ENCODE results near the gene STYXL2.

The STYXL2 gene

DNA sequence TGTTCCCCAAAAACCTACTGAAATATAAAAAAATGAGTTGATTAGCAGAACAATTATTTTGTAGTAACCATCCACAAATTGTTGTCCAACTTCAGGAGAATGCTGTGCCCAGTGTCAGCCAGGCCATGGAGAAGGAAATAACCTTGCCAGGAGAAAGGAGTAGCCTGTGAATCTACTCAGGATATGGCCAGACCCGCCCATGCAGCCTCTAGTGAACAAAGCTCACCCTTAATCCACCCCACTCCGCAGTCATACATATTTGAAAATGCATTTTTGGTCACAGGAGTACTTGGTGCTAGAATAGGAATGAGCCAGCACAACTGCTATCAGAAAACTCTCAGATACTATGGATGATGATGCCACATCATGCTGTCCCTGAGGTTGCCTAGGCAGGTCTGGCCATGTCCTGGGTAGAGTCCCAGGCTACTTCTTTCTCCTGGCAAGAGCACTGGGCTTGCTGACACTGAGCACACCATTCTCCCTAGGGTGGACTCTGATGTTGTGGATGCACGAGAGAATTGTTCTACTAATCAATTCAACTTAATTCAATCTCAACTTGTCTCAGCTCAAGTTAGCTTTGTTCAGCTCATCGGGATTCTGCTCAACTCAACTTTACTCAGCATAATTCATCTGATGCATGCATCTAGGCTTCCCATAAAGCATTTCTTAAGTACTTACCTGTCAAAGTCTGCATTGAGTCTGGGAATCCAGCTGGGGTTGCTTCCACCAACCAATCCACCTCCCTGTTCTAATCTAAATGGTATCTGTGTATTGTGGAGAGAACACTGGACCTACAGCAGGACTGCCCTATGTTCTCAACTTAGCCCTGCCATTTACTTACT, 18.2 kb downstream of the STYXL2 start:
- DNase-seq, result no peak

DNA sequence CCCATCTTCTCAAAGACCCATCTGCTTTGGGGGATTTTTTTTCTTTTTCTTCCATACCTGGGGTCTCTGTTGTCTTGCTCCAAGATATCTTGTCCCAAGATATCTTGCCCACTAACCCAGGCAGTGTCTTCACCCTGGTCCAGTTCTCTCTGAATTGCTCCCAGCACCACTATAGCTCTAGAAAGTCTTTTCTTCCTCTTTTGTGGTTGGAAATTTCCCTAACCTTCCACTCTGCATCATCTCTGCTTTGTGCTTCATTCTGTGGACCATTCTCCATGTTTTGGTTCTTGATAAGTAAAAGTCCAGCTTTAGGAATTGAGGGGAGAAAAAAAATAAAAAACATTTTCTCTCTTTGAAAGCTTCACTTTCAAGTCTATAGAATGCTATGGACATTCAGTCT, 20.9 kb downstream of the STYXL2 start:
- no peak for DNase-seq

DNA sequence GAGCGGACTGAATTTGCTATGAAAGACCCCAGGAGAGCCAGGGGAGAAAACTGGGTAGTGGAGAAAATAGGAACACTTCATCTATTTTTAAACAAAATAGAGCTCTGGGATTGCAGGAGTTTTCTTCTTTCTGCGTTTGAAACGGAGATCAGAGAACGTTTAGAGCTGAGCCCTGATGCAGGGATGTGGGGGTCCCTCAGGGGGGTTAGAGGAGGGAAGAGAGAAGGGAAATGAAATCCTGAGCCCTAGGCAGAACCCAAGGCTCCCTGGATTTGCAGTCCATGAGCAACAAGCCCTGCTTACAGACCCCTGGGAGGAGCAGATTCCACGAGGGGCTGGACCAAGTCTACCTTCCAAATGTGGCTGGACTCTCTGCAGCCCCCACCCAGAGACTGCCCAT, 21.8 kb downstream of the STYXL2 start:
- DNase-seq, result no peak

DNA sequence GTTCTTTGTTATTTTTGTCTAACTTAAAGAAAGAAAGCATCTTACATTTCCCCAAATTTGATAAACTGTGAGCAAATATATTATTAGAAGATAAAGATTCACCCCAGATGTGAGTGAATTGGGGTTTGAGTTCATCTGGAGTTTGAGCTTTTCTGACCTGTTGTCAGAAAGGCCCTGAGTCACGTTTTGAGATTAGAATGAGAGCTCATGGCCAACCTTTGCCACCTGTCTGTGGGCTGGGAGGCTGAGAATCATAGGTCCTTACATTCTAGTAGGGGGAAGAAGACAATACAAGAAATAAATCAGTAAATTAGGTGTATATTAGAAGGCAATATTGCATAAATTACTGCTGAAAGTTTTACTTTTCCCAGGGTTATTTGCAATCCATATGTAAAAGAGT, 22.3 kb downstream of the STYXL2 start:
- no peak for DNase-seq

DNA sequence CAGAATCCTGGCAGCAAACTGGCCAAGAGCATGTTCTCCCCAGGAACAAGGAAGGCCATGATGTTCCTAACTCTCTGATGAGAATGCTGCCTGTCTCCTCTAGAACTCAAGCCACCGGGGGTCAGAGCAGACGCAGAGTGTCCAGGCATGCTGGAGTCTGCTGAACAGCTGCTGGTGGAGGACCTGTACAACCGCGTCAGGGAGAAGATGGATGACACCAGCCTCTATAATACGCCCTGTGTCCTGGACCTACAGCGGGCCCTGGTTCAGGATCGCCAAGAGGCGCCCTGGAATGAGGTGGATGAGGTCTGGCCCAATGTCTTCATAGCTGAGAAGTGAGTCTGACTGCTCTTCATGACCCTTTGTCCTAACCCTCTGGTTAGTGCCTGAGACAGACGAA, 23.4 kb downstream of the STYXL2 start:
- no peak for DNase-seq

DNA sequence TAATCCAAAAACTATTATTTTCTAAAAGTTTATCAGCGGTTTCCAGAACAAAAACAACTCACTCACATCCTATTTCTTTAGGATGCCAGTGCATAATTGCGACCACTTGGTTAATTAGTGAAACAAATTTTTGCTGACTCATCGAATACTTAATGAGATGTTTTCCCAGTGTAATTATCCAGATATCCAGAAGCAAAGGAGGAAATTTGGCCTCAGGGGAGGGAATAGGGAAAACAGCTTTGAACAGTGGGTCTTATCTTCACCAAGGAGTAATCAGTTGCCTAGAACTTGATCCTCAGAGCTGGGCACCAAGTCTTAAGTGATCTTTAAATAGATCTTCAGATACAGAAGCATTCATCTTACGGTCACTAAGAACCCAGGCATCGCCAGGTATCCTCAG, 24.3 kb downstream of the STYXL2 start:
- DNase-seq, result no peak

DNA sequence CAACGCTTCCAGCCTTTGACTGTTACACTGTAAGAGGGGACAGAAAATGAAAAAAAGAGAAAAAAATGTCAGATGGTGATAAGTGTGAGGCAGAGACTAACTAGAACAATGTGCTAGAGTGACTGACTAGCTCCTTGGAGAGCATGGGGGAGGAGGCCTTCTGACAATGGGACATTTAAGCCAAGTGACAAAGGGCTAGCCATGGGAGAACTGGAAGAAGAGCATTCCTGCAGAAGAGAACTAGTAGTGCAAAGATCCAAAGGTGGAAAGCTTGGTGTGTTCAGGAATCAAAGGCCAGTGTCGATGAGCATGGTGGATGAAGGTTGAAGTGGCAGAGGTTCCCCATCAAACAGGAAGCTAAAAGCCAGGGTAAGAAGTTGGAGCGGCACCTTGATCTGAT, 25.8 kb downstream of the STYXL2 start:
- no peak for DNase-seq

DNA sequence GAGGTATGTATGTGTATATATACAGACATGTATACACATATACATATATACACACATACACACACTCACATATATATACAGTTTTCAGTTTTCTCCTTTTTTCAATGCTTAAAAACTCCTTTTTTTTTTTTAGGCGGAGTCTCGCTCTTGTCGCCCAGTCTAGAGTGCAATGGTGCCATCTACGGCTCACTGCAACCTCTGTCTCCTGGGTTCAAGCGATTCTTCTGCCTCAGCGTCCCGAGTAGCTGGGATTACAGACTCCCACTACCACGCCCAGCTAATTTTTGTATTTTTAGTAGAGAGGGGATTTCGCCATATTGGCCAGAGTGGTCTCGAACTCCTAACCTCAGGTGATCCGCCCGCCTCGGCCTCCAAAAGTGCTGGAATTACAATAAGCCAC, 27.0 kb downstream of the STYXL2 start:
- peak in 1 of 2 donors; percentile 15 for DNase-seq

DNA sequence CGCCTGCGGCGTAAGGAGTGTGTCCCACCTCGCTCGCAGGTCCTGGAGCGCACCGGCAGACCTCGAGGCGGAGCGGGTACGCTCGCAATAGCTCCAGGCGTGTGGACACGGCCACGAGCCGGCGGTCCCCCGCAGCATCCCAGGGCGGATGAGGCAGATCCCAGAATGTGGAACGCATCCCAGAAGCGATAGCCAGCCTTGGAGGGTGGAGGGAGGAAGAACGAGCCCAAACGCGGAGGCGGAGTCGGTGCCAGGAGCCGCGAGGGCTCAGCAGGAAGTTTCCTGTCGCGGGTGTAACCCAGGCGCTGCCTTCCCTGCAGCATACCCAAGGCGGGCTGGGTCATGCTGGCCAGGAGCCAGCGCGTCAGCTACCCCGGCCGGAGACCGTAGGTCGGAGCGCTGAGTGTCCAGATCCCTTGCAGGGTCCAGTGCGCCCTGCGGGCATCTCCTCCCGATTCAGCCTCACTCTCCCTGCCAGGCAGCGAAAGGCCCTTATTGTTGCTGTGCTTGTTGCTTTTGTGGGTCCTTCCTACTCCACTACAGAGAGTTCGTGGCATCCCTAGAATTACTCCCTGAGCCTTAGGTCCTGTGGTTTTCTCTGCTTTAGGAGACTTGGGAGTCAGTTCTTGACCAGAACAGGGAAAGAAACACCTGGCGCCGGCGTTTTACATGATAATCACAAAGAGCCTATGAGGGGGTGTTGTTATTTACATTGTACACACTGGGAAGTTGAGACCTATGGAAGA, 27.7 kb downstream of the STYXL2 start:
- peak; percentile 24 to 25 for DNase-seq

DNA sequence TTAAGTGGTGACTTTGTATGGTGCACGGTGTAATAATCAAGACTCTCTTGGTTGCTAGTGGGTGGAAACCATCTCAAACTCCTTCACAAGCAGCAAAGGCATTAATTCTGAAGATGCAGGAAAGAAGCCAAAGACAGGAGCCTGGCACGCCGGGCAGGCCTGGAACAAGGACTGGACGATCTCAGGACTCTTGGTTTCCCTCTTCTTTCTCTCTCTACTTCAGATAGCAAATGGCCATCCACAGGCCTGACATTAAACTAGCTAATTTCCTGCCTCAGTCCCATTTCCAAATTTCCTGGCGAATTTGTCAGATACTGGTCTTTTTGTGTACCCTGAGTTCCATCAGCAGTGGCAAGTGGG, 28.2 kb downstream of the STYXL2 start:
- no peak for DNase-seq

DNA sequence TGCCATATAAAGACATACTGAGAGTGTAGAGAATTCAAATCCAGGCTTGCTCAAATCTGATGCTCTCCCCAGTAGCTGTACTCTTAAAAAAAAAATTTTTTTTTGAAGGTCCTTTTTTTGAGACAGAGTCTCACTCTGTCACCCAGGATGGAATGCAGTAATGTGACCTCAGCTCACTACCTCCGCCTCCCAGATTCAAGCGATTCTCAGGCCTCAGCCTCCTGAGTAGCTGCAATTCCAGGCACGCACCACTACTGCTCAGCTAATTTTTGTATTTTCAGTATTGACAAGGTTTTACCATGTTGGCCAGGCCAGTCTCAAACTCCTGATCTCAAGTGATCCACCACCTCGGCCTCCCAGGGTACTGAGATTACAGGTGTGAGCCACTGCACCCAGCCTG, 28.7 kb downstream of the STYXL2 start:
- DNase-seq, result no peak

DNA sequence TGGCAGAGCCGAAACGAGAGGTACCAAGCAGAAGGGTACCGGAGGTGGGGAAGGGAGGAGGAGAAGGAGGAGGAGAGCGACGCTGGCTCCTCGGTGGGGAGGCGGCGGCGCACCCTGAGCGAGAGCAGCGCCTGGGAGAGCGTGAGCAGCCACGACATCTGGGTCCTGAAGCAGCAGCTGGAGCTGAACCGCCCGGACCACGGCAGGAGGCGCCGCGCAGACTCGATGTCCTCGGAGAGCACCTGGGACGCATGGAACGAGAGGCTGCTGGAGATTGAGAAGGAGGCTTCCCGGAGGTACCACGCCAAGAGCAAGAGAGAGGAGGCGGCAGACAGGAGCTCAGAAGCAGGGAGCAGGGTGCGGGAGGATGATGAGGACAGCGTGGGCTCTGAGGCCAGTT, 32.4 kb downstream of the STYXL2 start:
- DNase-seq, result no peak

DNA sequence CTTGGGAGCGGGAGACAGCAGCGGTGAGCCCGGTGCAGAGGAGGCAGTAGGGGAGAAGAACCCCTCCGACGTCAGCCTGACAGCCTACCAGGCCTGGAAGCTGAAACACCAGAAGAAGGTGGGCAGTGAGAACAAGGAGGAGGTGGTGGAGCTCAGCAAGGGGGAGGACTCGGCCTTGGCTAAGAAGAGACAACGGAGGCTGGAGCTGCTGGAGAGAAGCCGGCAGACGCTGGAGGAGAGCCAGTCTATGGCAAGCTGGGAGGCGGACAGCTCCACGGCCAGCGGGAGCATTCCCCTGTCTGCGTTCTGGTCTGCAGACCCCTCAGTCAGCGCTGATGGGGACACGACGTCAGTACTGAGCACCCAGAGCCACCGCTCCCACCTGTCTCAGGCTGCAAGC, 32.9 kb downstream of the STYXL2 start:
- no peak for DNase-seq

DNA sequence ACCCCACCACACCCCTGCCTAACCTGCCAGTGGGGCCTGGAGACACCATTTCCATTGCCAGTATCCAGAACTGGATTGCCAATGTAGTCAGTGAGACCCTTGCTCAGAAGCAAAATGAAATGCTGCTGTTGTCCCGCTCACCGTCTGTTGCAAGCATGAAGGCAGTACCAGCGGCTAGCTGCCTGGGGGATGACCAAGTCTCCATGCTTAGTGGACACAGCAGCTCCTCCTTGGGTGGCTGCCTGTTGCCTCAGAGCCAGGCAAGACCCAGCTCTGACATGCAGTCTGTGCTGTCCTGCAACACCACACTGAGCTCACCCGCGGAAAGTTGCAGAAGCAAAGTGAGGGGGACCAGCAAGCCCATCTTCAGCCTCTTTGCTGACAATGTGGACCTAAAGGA, 33.4 kb downstream of the STYXL2 start:
- no peak for DNase-seq

DNA sequence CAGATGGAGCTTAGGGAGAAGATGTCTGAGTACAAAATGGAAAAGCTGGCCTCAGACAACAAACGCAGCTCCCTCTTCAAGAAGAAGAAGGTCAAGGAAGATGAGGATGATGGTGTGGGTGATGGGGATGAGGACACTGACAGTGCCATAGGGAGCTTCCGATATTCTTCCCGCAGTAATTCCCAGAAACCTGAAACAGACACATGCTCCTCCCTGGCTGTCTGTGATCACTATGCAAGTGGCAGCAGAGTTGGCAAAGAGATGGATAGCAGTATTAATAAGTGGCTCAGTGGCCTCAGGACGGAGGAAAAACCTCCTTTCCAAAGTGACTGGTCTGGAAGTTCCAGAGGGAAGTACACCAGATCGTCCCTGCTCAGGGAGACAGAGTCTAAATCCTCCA, 33.8 kb downstream of the STYXL2 start:
- no peak for DNase-seq

DNA sequence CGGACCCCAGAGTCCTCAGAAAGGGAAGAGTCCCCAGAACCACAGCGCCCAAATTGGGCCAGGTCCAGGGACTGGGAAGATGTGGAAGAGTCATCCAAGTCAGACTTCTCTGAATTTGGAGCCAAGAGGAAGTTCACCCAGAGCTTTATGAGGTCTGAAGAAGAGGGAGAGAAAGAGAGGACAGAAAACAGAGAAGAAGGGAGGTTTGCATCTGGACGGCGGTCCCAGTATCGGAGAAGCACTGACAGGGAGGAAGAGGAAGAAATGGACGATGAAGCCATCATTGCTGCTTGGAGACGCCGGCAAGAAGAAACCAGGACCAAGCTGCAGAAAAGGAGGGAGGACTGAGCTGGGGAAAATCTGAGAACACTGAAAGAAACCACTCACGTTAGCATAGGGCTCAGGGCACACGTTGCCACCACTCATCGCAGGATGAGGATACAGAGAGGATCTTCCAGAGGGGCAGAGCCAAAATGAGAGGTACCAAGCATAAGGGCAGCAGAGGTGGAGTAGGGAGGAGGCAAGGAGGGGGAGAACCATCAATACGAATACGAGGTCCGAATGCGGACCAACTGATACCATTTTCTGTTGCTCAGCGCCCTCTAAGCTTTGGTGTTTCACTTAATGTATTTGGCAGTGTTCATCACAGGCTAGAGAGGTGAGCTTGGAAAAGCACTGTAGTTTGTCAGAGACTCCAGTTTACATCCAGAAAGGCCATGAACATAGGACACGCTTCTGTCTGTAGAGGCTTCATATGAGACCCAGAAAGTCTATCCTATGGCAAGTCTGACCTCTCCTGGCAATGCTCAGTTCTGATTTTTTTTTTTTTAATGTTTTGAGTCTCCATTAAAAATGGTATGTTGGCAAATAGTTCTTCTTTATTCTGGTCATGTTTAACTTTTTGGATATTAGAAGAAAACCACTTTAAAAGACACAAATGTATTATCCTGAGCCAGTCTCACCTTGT, 34.7 kb downstream of the STYXL2 start:
- DNase-seq, result no peak

DNA sequence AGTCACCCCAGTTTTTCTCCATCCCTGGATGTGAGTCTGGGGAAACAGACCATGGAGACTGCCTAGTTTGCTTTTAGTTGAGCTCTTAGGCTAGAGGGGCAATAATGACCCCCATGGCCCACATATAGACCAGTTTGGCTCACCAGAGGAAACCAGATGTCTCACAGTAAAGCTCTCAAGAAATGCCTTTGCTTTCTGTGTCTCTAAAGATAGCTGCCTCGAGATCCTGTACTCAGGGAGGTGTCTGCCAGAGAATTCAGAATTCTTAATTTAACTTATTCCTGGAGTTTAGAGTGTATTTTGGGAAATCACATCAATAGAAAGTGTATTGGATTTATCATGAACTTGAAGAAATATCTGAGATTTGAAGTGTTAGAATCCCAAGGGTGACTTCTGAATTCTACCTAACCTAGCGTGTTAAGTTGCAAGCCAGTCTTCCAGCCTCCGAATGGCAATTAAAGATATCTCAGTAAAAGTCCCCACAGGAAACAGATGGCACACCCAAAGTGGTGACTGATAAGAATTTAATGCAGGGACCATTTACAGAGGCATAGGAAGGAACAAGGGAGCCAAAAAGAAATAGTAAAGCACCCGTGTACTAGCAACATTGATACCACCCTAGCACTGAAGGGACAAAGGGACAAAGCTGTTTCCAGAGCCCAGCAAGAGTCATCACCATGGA, 37.1 kb downstream of the STYXL2 start:
- DNase-seq, result no peak

DNA sequence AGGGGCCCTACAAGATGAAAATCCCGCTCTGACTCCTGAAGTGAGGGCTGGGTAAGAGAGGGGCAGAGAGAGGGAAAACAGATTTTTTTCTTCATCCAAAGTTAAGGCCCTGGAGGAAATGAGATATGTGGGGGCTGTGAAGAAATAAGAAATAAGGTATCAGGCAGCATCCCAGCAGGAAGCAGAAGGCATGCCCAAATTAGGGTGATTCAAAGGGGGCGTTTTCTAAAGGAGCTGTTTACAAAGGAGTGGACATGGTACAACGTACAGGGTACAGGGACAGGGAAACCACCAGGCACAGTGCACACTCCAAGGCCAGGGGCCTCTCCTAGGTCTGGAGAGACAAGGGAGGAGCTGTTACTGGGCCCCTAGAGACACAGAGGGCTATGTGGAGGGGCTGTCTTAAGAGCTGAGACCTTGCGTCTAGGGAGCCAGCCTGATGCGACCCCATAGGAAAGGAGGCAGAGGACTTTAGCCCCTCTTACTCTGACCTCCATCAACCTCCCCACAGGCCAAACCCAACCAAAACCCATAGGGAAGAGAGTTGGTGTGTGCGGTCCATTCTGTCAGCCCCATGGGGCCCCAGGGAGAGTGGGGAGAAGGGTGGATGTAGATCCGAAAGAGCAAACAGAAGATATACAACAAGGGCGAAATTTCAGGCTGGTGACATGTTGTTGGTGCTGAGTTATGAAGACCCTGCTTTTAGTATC, 38.6 kb downstream of the STYXL2 start:
- no peak for DNase-seq

DNA sequence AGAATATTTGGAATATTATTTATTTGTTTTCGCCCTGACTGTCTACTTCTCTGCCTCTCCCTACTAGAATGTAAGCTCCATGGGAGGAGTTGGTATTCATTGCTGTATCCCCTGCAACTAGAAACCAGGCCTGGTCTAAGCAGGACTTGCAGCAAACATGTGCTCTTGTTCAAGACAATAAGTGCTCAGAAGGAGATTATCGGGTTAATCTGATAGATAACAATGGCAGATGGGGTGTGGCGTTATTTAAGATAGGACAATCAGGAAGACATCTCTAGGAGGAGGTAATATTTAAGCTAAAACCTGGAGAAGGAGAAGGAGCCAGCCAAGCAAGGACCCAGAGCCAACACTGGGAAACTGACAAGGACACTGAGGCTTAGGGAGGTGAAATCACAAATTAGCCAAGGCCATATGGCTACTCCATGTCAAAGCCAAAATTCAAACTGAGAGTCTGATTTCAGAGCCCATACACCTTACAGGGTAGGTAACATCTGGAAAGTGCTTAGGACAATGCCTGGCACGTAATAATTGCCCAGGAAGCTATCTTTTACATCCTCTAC, 41.5 kb downstream of the STYXL2 start:
- DNase-seq, result no peak

DNA sequence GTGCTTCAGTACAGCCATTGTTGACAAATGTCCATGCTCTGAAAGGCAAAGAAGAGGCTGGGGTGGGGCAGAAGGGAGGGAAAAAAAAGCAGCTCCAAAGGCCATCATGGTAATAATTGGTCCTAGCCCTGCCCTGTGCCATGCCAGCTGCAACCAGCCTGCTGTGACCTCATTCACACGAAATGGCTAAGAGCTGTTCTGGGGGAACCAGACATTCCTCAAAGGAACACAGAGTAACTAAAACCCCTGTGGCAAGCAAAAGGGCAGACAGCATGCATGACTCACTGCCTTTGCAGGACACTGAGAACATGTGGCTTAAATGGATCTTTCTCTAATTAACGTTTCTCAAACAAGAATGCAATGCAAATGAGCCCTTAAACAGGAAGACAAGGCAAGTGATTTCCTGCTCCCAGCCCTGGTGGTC, 42.3 kb downstream of the STYXL2 start:
- DNase-seq, result no peak

DNA sequence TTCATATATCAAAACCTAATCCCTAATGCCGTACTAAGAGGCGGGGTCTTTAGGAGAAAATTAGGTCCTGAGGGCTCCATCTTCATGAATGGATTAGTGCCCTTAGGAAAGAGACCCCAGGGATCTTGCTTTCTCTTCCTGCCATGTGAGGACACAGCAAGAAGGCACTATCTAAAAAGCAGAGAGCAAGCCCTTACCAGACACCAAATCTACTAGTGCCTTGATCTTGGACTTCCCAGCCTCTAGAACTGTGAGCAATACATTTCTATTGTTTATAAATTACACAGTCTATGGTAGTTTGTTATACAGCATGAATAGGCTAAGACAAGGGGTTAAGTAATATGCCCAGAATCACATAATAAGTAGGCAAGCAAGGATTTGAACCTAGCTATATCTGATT, 42.9 kb downstream of the STYXL2 start:
- no peak for DNase-seq

DNA sequence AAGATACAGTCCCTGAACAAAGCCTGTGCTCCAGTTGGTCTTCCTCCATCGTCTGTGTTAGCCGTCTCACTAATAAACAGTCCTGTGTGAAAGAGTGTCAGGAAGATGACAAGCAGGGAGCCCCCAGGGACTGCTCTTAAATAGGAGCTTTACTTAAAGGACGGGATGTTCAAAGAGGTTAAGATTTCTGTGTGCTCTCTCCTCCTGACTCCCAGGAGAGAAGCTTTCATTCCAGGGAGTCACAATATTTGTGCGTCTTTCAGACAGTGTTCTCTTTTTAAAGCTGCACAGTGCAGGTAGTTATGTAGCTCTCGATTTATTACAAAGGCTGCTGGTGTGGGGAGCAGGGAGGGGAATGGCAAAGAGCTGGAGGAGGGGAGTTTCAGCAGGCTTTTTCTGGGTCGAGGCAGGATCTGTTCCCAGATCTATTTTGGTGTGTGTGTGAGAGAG, 43.5 kb downstream of the STYXL2 start:
- DNase-seq, result no peak

Measured in CD4-positive, alpha-beta T cell treated with Interleukin-1 beta for 1 hour (primary cell).